ENCODE data around the gene CZIB. TPM values are rescaled to one million over a fixed set of nuclear protein-coding genes. Genes with fewer than 3 reads are reported as not detected.
A peak's percentile ranks its signal among the peaks of the same experiment; 100 is the strongest.

The CZIB gene
- total RNA-seq, 5 donors from 2014 or later (not counting 1 experiment from before 2014, with no cell fraction given) = 41.4 to 71.3 (median 69.3) TPM

- ChIA-PET CTCF (interaction anchor here in 1 of 2 donors (0.6 to 1.0 kb wide), 3 partner anchors 11 to 539 kb away, joined by 3 read pairs; no protein-coding TSS in a partner anchor), POLR2A (interaction anchor here in 1 of 2 donors (0.6 to 0.8 kb wide), 3 partner anchors 38 to 558 kb away, joined by 3 to 4 read pairs (median 3); no protein-coding TSS in a partner anchor)
- WGBS (ENCODE audit: insufficient coverage) = under 1% methylated on average over 55 of the region's 57 CpGs
- peak; percentile 98 for ATAC-seq (replicated peaks in 1 of 4)
- Mint-ChIP-seq H3K27me3 (no peaks in the 10 kb centered on the region), H3K9me3 (no peaks in the 10 kb centered on the region), H3K27ac (peak within 1 kb of the TSS; percentile 98 to 99), H3K36me3 (peaks cover 23% of the 10 kb centered on the region), H3K4me3 (peak within 1 kb of the TSS; percentile 96 to 98 (median 96)), H3K4me1 (peaks cover 27 to 44% (median 42%) of the 10 kb centered on the region in 3 donors)
- peak within 1 kb of the TSS; percentile 91 for H3K27ac ChIP-seq (ENCODE audit: low read length)
- H3K9me3 ChIP-seq = no peaks in the 10 kb centered on the region
- peak; percentile 80 to 95 (median 90) for DNase-seq
- peaks cover 2 to 22% of the 10 kb centered on the region in 2 experiments for H3K4me1 ChIP-seq (ENCODE audit: control insufficient read depth in 1 of 2, extremely low read depth in 1 of 2, insufficient read depth in 2 of 2, low read length in 2 of 2)
- peaks cover 0 to 11% of the 10 kb centered on the region in 2 donors for H3K36me3 ChIP-seq (ENCODE audit: control insufficient read depth in 2 of 2, extremely low read depth in 1 of 2, insufficient read depth in 1 of 2, low read length in 1 of 2)
- H3K4me3 ChIP-seq (ENCODE audit: control insufficient read depth in 1 of 2, extremely low read depth in 1 of 2, low read length in 1 of 2) = peak within 1 kb of the TSS; percentile 75 to 76
- no peaks in the 10 kb centered on the region for H3K27me3 ChIP-seq (replicated peaks in 1 of 2; ENCODE audit: control insufficient read depth in 2 of 2, extremely low read depth in 1 of 2, insufficient read depth in 2 of 2, low read length in 1 of 2)
Measured at GRCh38 chr1:53196485-53197290, 23.7 kb downstream of the CZIB start, which contains the start of gene CPT2. Gene CPT2 (plus strand): TSS chr1:53196824. CDS start chr1:53196944, 120 bp downstream.

DNA sequence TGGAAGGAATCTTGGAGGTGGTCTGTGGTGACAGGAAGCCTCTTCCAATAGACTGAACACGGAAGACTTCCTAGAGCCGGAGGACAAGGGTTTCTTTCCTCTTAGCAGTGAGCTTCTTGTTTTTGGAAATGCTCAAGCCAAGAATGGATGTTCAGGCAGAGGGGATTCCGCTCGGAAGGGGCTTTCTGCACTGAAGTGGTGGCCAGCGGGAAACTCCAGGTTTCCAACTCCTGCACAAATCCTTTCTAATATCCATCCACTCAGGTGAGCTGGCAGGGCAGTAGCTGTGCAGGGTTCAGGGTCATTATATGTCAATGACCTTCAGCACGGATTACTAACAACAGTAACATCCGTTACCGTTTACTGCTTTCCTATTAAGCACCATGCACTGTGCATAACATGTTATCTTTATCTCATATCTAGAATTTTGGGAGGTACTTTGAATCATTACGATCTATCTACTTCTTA is 24.4 kb downstream of the CZIB start:
- WGBS (ENCODE audit: insufficient coverage) = 90% methylated on average over 2 of the region's 9 CpGs
- Histone ChIP-seq H3K27ac (ENCODE audit: low read length) (peak overlapping the region; percentile 91), H3K9me3 (no peaks in the 10 kb centered on the region), H3K4me3 (ENCODE audit: control insufficient read depth in 1 of 2, extremely low read depth in 1 of 2, low read length in 1 of 2) (peak overlapping the region; percentile 75 to 76), H3K4me1 (ENCODE audit: control insufficient read depth in 1 of 2, extremely low read depth in 1 of 2, insufficient read depth in 2 of 2, low read length in 2 of 2) (peaks cover 2 to 22% of the 10 kb centered on the region in 2 experiments), H3K36me3 (ENCODE audit: control insufficient read depth in 2 of 2, extremely low read depth in 1 of 2, insufficient read depth in 1 of 2, low read length in 1 of 2) (peaks cover 0 to 4% of the 10 kb centered on the region in 2 donors), H3K27me3 (replicated peaks in 1 of 2; ENCODE audit: control insufficient read depth in 2 of 2, extremely low read depth in 1 of 2, insufficient read depth in 2 of 2, low read length in 1 of 2) (no peaks in the 10 kb centered on the region)
- ATAC-seq (replicated peaks in 1 of 4) (peak in 2 of 4 experiments; percentile 1 to 31), DNase-seq (no peak)
- H3K27ac Mint-ChIP-seq = peak overlapping the region; percentile 89 to 94
- peak overlapping the region; percentile 96 to 98 (median 96) for H3K4me3 Mint-ChIP-seq
- H3K27me3 Mint-ChIP-seq = no peaks in the 10 kb centered on the region
- ChIA-PET CTCF (interaction anchor here in 1 of 2 donors (0.9 to 1.2 kb wide), 3 partner anchors 11 to 15 kb away, joined by 3 to 4 read pairs (median 3); no protein-coding TSS in a partner anchor), POLR2A (interaction anchor here in 1 of 2 donors (0.6 to 0.8 kb wide), 3 partner anchors 39 to 557 kb away, joined by 3 to 4 read pairs (median 3); no protein-coding TSS in a partner anchor)
- H3K9me3 Mint-ChIP-seq = no peaks in the 10 kb centered on the region
- peaks cover 17% of the 10 kb centered on the region for H3K36me3 Mint-ChIP-seq
- peaks cover 27 to 42% (median 40%) of the 10 kb centered on the region in 3 donors for H3K4me1 Mint-ChIP-seq

DNA sequence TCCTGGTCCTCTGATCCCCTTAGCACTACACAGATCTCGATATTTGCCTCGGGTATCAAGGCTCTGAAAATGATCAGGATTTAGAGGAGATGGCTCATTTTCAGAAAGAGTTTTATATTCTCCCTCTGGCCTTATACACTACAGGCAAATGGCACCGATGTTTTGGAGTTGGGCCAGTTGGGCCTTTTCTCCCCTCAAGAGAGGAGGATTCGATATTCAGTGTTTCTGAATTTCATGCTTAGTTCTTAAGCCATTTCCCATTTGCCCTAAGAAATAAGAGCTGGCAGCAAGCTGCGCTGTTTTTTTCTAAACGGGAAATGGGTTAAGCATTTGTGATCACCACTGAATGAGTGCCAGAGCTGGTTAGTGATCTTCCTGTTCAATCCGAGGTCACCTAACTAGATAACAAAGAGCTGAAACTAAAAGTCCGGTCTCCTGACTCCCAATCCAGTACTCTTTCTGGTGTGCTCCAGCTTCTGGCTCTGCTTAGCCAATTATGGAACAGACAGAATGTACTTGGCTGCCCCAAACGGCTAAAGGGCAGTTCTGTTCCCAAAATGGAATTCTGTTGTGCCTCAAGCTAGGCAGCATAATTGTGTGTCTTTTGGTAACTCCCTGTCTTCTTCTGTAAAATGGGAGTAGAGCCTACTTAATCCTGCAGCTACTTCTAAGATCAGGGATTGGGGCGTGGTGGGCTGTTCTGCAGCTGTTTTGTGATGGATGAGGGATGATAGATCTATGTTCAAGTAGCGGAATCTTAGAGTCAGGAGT is 25.0 kb downstream of the CZIB start:
- H3K4me3 Mint-ChIP-seq = peak overlapping the region; percentile 65 to 98 (median 96)
- H3K4me1 Mint-ChIP-seq = peaks cover 27 to 39% (median 37%) of the 10 kb centered on the region in 3 donors
- H3K27ac Mint-ChIP-seq = peak overlapping the region; percentile 81 to 89
- Histone ChIP-seq H3K27me3 (replicated peaks in 1 of 2; ENCODE audit: control insufficient read depth in 2 of 2, extremely low read depth in 1 of 2, insufficient read depth in 2 of 2, low read length in 1 of 2) (no peaks in the 10 kb centered on the region), H3K36me3 (ENCODE audit: control insufficient read depth in 2 of 2, extremely low read depth in 1 of 2, insufficient read depth in 1 of 2, low read length in 1 of 2) (no peaks in the 10 kb centered on the region), H3K9me3 (no peaks in the 10 kb centered on the region), H3K27ac (ENCODE audit: low read length) (peak overlapping the region; percentile 91), H3K4me1 (ENCODE audit: control insufficient read depth in 1 of 2, extremely low read depth in 1 of 2, insufficient read depth in 2 of 2, low read length in 2 of 2) (peaks cover 2 to 22% of the 10 kb centered on the region in 2 experiments), H3K4me3 (ENCODE audit: control insufficient read depth in 1 of 2, extremely low read depth in 1 of 2, low read length in 1 of 2) (no peak overlapping the region)
- ChIA-PET POLR2A (interaction anchor here in 1 of 2 donors (0.8 kb wide), 1 partner anchor 39 kb away, joined by 3 read pairs; no protein-coding TSS in a partner anchor), CTCF (interaction anchor here in 1 of 2 donors (1.0 to 1.2 kb wide), 2 partner anchors 10 to 14 kb away, joined by 3 to 4 read pairs; no protein-coding TSS in a partner anchor)
- DNase-seq (no peak), ATAC-seq (replicated peaks in 1 of 4) (no peak)
- peaks cover 11% of the 10 kb centered on the region for H3K36me3 Mint-ChIP-seq
- no peaks in the 10 kb centered on the region for H3K27me3 Mint-ChIP-seq
- whole genome bisulfite sequencing (ENCODE audit: insufficient coverage) = 96% methylated on average over 8 of the region's 11 CpGs
- no peaks in the 10 kb centered on the region for H3K9me3 Mint-ChIP-seq

DNA sequence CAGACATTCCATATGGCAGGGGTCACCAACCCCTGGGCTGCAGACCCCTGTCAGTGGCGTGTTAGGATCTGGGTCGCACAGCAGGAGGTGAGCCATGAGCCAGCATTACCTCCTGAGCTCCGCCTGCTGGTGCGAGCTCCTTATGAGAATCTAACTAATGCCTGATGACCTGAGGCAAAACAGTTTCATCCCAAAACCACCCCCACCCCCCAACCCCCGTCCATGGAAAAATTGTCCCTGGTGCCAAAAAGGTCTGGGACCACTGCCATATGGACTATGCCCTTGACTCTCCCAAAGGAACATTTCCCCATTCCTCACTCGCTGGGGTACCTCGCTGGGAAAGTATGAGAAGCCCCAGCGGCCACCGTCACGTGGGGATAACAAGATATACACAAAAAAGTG is 30.2 kb downstream of the CZIB start:
- Histone ChIP-seq H3K9me3 (no peaks in the 10 kb centered on the region), H3K4me1 (ENCODE audit: control insufficient read depth in 1 of 2, extremely low read depth in 1 of 2, insufficient read depth in 2 of 2, low read length in 2 of 2) (no peaks in the 10 kb centered on the region), H3K27ac (ENCODE audit: low read length) (no peak overlapping the region), H3K36me3 (ENCODE audit: control insufficient read depth in 2 of 2, extremely low read depth in 1 of 2, insufficient read depth in 1 of 2, low read length in 1 of 2) (no peaks in the 10 kb centered on the region), H3K4me3 (ENCODE audit: control insufficient read depth in 1 of 2, extremely low read depth in 1 of 2, low read length in 1 of 2) (no peak overlapping the region), H3K27me3 (replicated peaks in 1 of 2; ENCODE audit: control insufficient read depth in 2 of 2, extremely low read depth in 1 of 2, insufficient read depth in 2 of 2, low read length in 1 of 2) (no peaks in the 10 kb centered on the region)
- ATAC-seq (replicated peaks in 1 of 4) (no peak), DNase-seq (no peak)
- Mint-ChIP-seq H3K36me3 (no peaks in the 10 kb centered on the region), H3K4me3 (no peak overlapping the region), H3K9me3 (no peaks in the 10 kb centered on the region), H3K4me1 (no peaks in the 10 kb centered on the region), H3K27ac (no peak overlapping the region), H3K27me3 (peaks cover 4 to 10% of the 10 kb centered on the region in 2 donors)
- ChIA-PET CTCF (interaction anchor here (0.8 to 1.1 kb wide), 3 partner anchors 9 to 14 kb away, joined by 3 read pairs; no protein-coding TSS in a partner anchor), POLR2A (no interaction called here)
- 98% methylated on average over 9 of the region's 10 CpGs for WGBS (ENCODE audit: insufficient coverage)

- H3K4me1 ChIP-seq (ENCODE audit: control insufficient read depth in 1 of 2, extremely low read depth in 1 of 2, insufficient read depth in 2 of 2, low read length in 2 of 2) = no peaks in the 10 kb centered on the region
- ATAC-seq (replicated peaks in 1 of 4) = no peak
- CTCF ChIA-PET = no interaction called here
- WGBS (ENCODE audit: insufficient coverage) = 95% methylated on average over 3 of the region's 5 CpGs
- H3K4me3 ChIP-seq (ENCODE audit: control insufficient read depth in 1 of 2, extremely low read depth in 1 of 2, low read length in 1 of 2) = no peak overlapping the region
- no peaks in the 10 kb centered on the region for H3K4me1 Mint-ChIP-seq
- H3K27ac Mint-ChIP-seq = no peak overlapping the region
- H3K4me3 Mint-ChIP-seq = no peak overlapping the region
- POLR2A ChIA-PET = no interaction called here
- H3K9me3 Mint-ChIP-seq = no peaks in the 10 kb centered on the region
- peaks cover 4 to 10% of the 10 kb centered on the region in 2 donors for H3K27me3 Mint-ChIP-seq
- H3K36me3 ChIP-seq (ENCODE audit: control insufficient read depth in 2 of 2, extremely low read depth in 1 of 2, insufficient read depth in 1 of 2, low read length in 1 of 2) = no peaks in the 10 kb centered on the region
- H3K9me3 ChIP-seq = no peaks in the 10 kb centered on the region
- H3K36me3 Mint-ChIP-seq = no peaks in the 10 kb centered on the region
- peaks cover 0 to 3% of the 10 kb centered on the region in 2 experiments for H3K27me3 ChIP-seq (replicated peaks in 1 of 2; ENCODE audit: control insufficient read depth in 2 of 2, extremely low read depth in 1 of 2, insufficient read depth in 2 of 2, low read length in 1 of 2)
- no peak for DNase-seq
- no peak overlapping the region for H3K27ac ChIP-seq (ENCODE audit: low read length)
Measured at GRCh38 chr1:53189061-53189460, 31.4 kb downstream of the CZIB start.

DNA sequence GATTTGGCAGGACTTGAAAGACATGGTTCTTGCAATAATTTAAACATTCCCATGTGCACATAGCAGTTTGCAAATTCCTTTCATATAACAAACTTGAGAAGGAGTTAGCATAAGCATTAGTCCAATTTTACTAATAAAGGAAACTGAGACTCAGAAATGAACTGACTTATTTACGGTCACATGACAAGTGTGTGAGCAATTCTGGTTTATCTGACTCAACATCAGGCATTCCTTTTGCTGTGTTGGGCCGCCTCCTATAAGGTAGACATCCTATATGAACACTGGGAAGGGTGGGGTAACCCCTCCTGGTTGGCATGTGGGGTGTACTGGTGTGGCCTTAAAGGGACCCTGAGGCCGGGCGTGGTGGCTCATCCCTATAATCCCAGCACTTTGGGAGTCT is 32.3 kb downstream of the CZIB start:
- Mint-ChIP-seq H3K36me3 (no peaks in the 10 kb centered on the region), H3K9me3 (no peaks in the 10 kb centered on the region), H3K4me3 (no peak overlapping the region), H3K27me3 (peaks cover 4 to 10% of the 10 kb centered on the region in 2 donors), H3K4me1 (no peaks in the 10 kb centered on the region), H3K27ac (no peak overlapping the region)
- H3K9me3 ChIP-seq = no peaks in the 10 kb centered on the region
- no peaks in the 10 kb centered on the region for H3K36me3 ChIP-seq (ENCODE audit: control insufficient read depth in 2 of 2, extremely low read depth in 1 of 2, insufficient read depth in 1 of 2, low read length in 1 of 2)
- H3K4me3 ChIP-seq (ENCODE audit: control insufficient read depth in 1 of 2, extremely low read depth in 1 of 2, low read length in 1 of 2) = no peak overlapping the region
- no peak for ATAC-seq (replicated peaks in 1 of 4)
- POLR2A ChIA-PET = no interaction called here
- H3K27me3 ChIP-seq (replicated peaks in 1 of 2; ENCODE audit: control insufficient read depth in 2 of 2, extremely low read depth in 1 of 2, insufficient read depth in 2 of 2, low read length in 1 of 2) = peaks cover 0 to 3% of the 10 kb centered on the region in 2 experiments
- CTCF ChIA-PET = no interaction called here
- no peaks in the 10 kb centered on the region for H3K4me1 ChIP-seq (ENCODE audit: control insufficient read depth in 1 of 2, extremely low read depth in 1 of 2, insufficient read depth in 2 of 2, low read length in 2 of 2)
- H3K27ac ChIP-seq (ENCODE audit: low read length) = no peak overlapping the region
- no CpG with 5 or more reads among the region's 4 CpGs for WGBS (ENCODE audit: insufficient coverage)
- DNase-seq = no peak

All from T-cell (primary cell).